HepG2 (cell line): ENCODE measurements around the gene BCAS1. TPM values are rescaled to one million over a fixed set of nuclear protein-coding genes. Genes with fewer than 3 reads are reported as not detected.

Experiments used
- AHR ChIP-seq: IDR thresholded peaks from 2 replicates; pipeline ENCODE4 v1.6.1; 2018; ENCODE audit warnings: missing genetic modification reagents, missing compliant biosample characterization
- ARID2 ChIP-seq: sonication (generic); formaldehyde crosslinking; IDR thresholded peaks from 2 replicates; pipeline ENCODE4 v1.8.1; 2022; ENCODE audit warnings: mild to moderate bottlenecking, missing genetic modification reagents, borderline replicate concordance
- ASH2L ChIP-seq: fragments of 300-600, 200-600 bp; sonication (generic); IDR thresholded peaks from 2 replicates; pipeline ENCODE4 v1.7.0; 2017; ENCODE audit warnings: low read depth, mild to moderate bottlenecking, moderate library complexity, mixed read lengths, low read length; ENCODE audit not compliant: insufficient read length
- CHCHD3 ChIP-seq: sonication (generic); formaldehyde crosslinking; IDR thresholded peaks from 2 replicates; pipeline ENCODE4 v1.8.0; 2022; ENCODE audit warnings: mild to moderate bottlenecking, missing genetic modification reagents, moderate library complexity
- HMGA1 ChIP-seq: sonication (generic); formaldehyde crosslinking; conservative IDR thresholded peaks from 2 replicates; pipeline ENCODE4 v1.4.0; 2020; ENCODE audit warnings: missing genetic modification reagents
- HNF4A ChIP-seq: sonication (generic); formaldehyde crosslinking; IDR thresholded peaks from 2 replicates; pipeline ENCODE4 v1.4.0; 2020; ENCODE audit warnings: missing genetic modification reagents
- HNF4G ChIP-seq, 2 experiments: sonication (generic) in 1 of 2; formaldehyde crosslinking in 1 of 2; IDR thresholded peaks; 2 replicates each; pipeline versions ENCODE4 v1.4.0 to v1.6.1; 2011 to 2020; ENCODE audit warnings: borderline replicate concordance in 2 of 2, low read depth in 2 of 2, mild to moderate bottlenecking in 2 of 2, low read length in 1 of 2, missing genetic modification reagents in 1 of 2, moderate library complexity in 1 of 2
- JARID2 ChIP-seq: sonication (generic); formaldehyde crosslinking; IDR thresholded peaks from 2 replicates; pipeline ENCODE4 v1.8.1; 2023; ENCODE audit warnings: missing genetic modification reagents, inconsistent platforms; ENCODE audit not compliant: insufficient replicate concordance
- JUN ChIP-seq: sonication (generic); formaldehyde crosslinking; IDR thresholded peaks from 2 replicates; pipeline ENCODE4 v1.4.0; 2020; ENCODE audit warnings: mild to moderate bottlenecking, missing genetic modification reagents
- PHB2 ChIP-seq: fragments of 450-650 bp; IDR thresholded peaks from 2 replicates; pipeline ENCODE4 v1.6.1; 2018; ENCODE audit not compliant: partially characterized antibody
- PRMT3 ChIP-seq: sonication (generic); formaldehyde crosslinking; IDR thresholded peaks from 2 replicates; pipeline ENCODE4 v1.8.1; 2022; ENCODE audit warnings: low read depth, mild to moderate bottlenecking, moderate library complexity, missing genetic modification reagents, borderline replicate concordance
- SNRNP70 ChIP-seq: fragments of 200-400 bp; formaldehyde crosslinking; IDR thresholded peaks from 2 replicates; pipeline ENCODE4 v1.6.1; 2017; ENCODE audit warnings: mild to moderate bottlenecking, low read depth, low read length, moderate library complexity
- SRF ChIP-seq: IDR thresholded peaks from 2 replicates; pipeline ENCODE4 v1.6.1; 2011; ENCODE audit warnings: mild to moderate bottlenecking, low read depth, low read length, moderate library complexity
- SSRP1 ChIP-seq: IDR thresholded peaks from 2 replicates; pipeline ENCODE4 v1.6.1; 2016; ENCODE audit warnings: control low read depth
- STAT5B ChIP-seq: sonication (generic); formaldehyde crosslinking; IDR thresholded peaks from 2 replicates; pipeline ENCODE4 v1.4.0; 2020; ENCODE audit warnings: missing genetic modification reagents
- TAF1 ChIP-seq: sonication (generic); formaldehyde crosslinking; IDR thresholded peaks from 2 replicates; pipeline ENCODE4 v1.4.0; 2020; ENCODE audit warnings: missing genetic modification reagents
- ZFP62 ChIP-seq: sonication (generic); formaldehyde crosslinking; IDR thresholded peaks from 2 replicates; pipeline ENCODE4 v1.4.0; 2020; ENCODE audit warnings: missing genetic modification reagents
- ZNF20 ChIP-seq: sonication (generic); formaldehyde crosslinking; IDR thresholded peaks from 2 replicates; pipeline ENCODE4 v1.4.0; 2020; ENCODE audit warnings: mild to moderate bottlenecking, moderate library complexity, missing genetic modification reagents
- ZNF329 ChIP-seq: sonication (generic); formaldehyde crosslinking; IDR thresholded peaks from 2 replicates; pipeline ENCODE4 v1.9.0; 2021; ENCODE audit warnings: low read depth, mild to moderate bottlenecking, missing genetic modification reagents
- ZNF546 ChIP-seq: sonication (generic); formaldehyde crosslinking; conservative IDR thresholded peaks from 2 replicates; pipeline ENCODE4 v1.8.1; 2023; ENCODE audit warnings: mild to moderate bottlenecking, missing genetic modification reagents
- ZNF746 ChIP-seq: sonication (generic); formaldehyde crosslinking; IDR thresholded peaks from 2 replicates; pipeline ENCODE4 v1.8.0; 2022; ENCODE audit warnings: mild to moderate bottlenecking, missing genetic modification reagents
- ZNF747 ChIP-seq: sonication (generic); formaldehyde crosslinking; IDR thresholded peaks from 2 replicates; pipeline ENCODE4 v1.8.1; 2023; ENCODE audit warnings: missing genetic modification reagents, mild to moderate bottlenecking, borderline replicate concordance
- ZNF879 ChIP-seq: sonication (generic); formaldehyde crosslinking; IDR thresholded peaks from 2 replicates; pipeline ENCODE4 v1.8.1; 2023; ENCODE audit warnings: missing genetic modification reagents
- ZSCAN22 ChIP-seq: sonication (generic); formaldehyde crosslinking; IDR thresholded peaks from 2 replicates; pipeline ENCODE4 v1.4.0; 2020; ENCODE audit warnings: mild to moderate bottlenecking, missing genetic modification reagents
- ZZZ3 ChIP-seq: sonication (generic); formaldehyde crosslinking; IDR thresholded peaks from 2 replicates; pipeline ENCODE4 v1.4.0; 2020; ENCODE audit warnings: missing genetic modification reagents, mild to moderate bottlenecking, borderline replicate concordance
- polyA plus RNA-seq, 8 experiments: library from polyadenylated mRNA; depleted of rRNA in 3 of 8; stranded (reverse) in 7 of 8; unstranded in 1 of 8; fragments of >200 nt; fragmentation: Illumina TruSeq in 4 of 8; extraction: Trizol in 4 of 8; gene quantifications; 2 replicates each; pipeline versions ENCODE4 v1.2.1 to v1.2.3, GENCODE V29; 2011 to 2016; ENCODE audit warnings: low read depth in 4 of 8, missing spikeins in 1 of 8, mixed read lengths in 1 of 8; ENCODE audit not compliant: insufficient read depth in 1 of 8
- total RNA-seq, 5 experiments: library from RNA; depleted of rRNA; stranded (reverse); fragments of >200 nt; fragmentation: Illumina TruSeq; extraction: Trizol; gene quantifications; 2 replicates each; pipeline ENCODE4 v1.2.3, GENCODE V29; 2016; ENCODE audit warnings: low read depth in 1 of 5
- TF ChIP-seq, protein P1 (sequence below): sonication (generic); formaldehyde crosslinking; IDR thresholded peaks from 2 replicates; pipeline ENCODE4 v1.5.1; 2020; ENCODE audit warnings: mild to moderate bottlenecking, missing genetic modification reagents, borderline replicate concordance
- TF ChIP-seq, protein P2 (sequence below): sonication (generic); formaldehyde crosslinking; IDR thresholded peaks from 2 replicates; pipeline ENCODE4 v1.8.1; 2023; ENCODE audit warnings: missing genetic modification reagents, mild to moderate bottlenecking, borderline replicate concordance
- TF ChIP-seq, protein P3 (sequence below): IDR thresholded peaks from 2 replicates; pipeline ENCODE4 v1.6.1; 2016; ENCODE audit warnings: low read depth

Gene BCAS1
- total and polyA plus RNA-seq, 2 of the 13 experiments (the other 11 are each of a cell fraction or from before 2014, with no cell fraction given) = 0.55 to 0.91 TPM

DNA sequence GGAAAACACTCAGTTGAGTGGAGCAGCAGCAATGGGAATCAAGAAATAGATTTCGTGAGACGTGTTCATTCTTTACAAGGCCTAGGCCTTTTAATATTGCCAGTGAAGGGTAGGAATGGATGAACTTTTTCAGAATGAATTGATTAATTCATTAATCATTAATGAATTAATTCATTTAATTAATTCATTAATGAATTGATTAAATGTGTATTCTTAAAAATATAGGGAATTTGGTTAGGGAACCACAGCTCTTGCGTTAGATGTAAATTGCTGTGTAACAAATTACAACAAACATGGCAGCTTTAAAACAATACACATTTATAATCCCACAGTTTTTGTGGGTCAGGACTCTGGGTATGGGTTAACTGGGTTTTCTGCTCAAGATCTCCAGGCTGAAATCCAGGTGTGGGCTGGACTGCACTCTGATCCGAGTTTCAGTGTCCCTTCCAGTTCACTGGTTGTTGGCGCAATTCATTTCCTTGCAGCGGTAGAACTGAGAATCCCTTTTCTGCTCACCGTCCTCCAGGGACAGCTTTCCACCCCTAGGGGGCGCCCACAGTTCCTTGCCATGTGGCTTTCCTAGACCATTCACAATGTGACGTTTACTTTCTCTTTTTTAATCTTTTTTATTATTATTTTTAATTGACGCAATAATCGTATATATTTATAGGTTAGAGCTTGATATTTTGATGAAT lies 32.8 kb upstream of the BCAS1 start (continued):
- TF ChIP-seq, protein P1, sequence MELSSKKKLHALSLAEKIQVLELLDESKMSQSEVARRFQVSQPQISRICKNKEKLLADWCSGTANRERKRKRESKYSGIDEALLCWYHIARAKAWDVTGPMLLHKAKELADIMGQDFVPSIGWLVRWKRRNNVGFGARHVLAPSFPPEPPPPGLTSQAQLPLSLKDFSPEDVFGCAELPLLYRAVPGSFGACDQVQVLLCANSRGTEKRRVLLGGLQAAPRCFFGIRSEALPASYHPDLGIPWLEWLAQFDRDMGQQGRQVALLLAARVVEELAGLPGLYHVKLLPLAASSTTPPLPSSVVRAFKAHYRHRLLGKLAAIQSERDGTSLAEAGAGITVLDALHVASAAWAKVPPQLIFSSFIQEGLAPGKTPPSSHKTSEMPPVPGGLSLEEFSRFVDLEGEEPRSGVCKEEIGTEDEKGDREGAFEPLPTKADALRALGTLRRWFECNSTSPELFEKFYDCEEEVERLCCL (CRISPR knock-in tag) = no peak
- TF ChIP-seq AHR (CRISPR knock-in tag) (no peak), ZZZ3 (CRISPR knock-in tag) (no peak), CHCHD3 (CRISPR knock-in tag) (no peak), HNF4A (peak; percentile 93), SRF (peak; percentile 52; the same call in 1 of the 2 replicates), ZNF329 (no peak), STAT5B (CRISPR knock-in tag) (no peak), SSRP1 (no peak; the same call in 1 of the 2 replicates), ZNF20 (CRISPR knock-in tag) (no peak), PHB2 (no peak), ASH2L (no peak), HNF4G (IDR thresholded peaks at IDR 0.05; ENCODE audit: borderline replicate concordance, low read depth, low read length) (peak; percentile 79; the same call in 1 of the 2 replicates), HNF4G (CRISPR knock-in tag; IDR thresholded peaks at IDR 0.05; ENCODE audit: borderline replicate concordance, low read depth) (peak; percentile 46; the same call in 1 of the 2 replicates), HMGA1 (no peak), ARID2 (CRISPR knock-in tag) (peak; percentile 19; the same call in 1 of the 2 replicates), JARID2 (CRISPR knock-in tag) (no peak), ZNF879 (CRISPR knock-in tag) (no peak), ZNF546 (no peak), JUN (no peak), ZFP62 (CRISPR knock-in tag) (no peak), ZNF747 (CRISPR knock-in tag) (no peak), ZNF746 (CRISPR knock-in tag) (no peak), SNRNP70 (no peak), TAF1 (CRISPR knock-in tag) (no peak), PRMT3 (CRISPR knock-in tag) (no peak; the same call in 1 of the 2 replicates), ZSCAN22 (CRISPR knock-in tag) (no peak)
- TF ChIP-seq, protein P2, sequence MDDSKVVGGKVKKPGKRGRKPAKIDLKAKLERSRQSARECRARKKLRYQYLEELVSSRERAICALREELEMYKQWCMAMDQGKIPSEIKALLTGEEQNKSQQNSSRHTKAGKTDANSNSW (CRISPR knock-in tag) = 0 out of 2 replicates have a peak, but pooled peaks have one; percentile 23
- TF ChIP-seq, protein P3, sequence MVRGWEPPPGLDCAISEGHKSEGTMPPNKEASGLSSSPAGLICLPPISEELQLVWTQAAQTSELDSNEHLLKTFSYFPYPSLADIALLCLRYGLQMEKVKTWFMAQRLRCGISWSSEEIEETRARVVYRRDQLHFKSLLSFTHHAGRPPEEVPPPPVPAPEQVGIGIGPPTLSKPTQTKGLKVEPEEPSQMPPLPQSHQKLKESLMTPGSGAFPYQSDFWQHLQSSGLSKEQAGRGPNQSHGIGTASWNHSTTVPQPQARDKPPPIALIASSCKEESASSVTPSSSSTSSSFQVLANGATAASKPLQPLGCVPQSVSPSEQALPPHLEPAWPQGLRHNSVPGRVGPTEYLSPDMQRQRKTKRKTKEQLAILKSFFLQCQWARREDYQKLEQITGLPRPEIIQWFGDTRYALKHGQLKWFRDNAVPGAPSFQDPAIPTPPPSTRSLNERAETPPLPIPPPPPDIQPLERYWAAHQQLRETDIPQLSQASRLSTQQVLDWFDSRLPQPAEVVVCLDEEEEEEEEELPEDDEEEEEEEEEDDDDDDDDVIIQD (CRISPR knock-in tag) = 0 out of 2 replicates have a peak, but pooled peaks have one; percentile 28
